ENCODE measurements around the gene PRPF18.
A peak's percentile ranks its signal among the peaks of the same experiment; 100 is the strongest.

Gene PRPF18

GRCh38 chr10:13671904-13672303, 85.1 kb downstream of the PRPF18 start:
- DNase-seq: no peak

GRCh38 chr10:13672548-13672947, 85.8 kb downstream of the PRPF18 start:
- DNase-seq: peak; percentile 55

GRCh38 chr10:13673156-13673555, 86.4 kb downstream of the PRPF18 start:
- DNase-seq: peak; percentile 2

- DNase-seq: no peak
Observed at GRCh38 chr10:13674645-13675588, 88.2 kb downstream of the PRPF18 start.

GRCh38 chr10:13678101-13678843, 91.5 kb downstream of the PRPF18 start:
- DNase-seq: no peak
